SK-N-MC (cell line): ENCODE data around the gene LRP1-AS.

ENCODE experiments used
- EZH2 ChIP-seq: fragments of 200-600 bp; sonication (generic); IDR thresholded peaks from one replicate; pipeline ENCODE4 v1.6.1; 2017; ENCODE audit warnings: antibody characterized with exemption
- POLR2AphosphoS5 ChIP-seq: IDR thresholded peaks from 2 replicates; pipeline ENCODE4 v1.6.1; 2012; ENCODE audit warnings: mild to moderate bottlenecking, low read depth, low read length, borderline replicate concordance

DNA sequence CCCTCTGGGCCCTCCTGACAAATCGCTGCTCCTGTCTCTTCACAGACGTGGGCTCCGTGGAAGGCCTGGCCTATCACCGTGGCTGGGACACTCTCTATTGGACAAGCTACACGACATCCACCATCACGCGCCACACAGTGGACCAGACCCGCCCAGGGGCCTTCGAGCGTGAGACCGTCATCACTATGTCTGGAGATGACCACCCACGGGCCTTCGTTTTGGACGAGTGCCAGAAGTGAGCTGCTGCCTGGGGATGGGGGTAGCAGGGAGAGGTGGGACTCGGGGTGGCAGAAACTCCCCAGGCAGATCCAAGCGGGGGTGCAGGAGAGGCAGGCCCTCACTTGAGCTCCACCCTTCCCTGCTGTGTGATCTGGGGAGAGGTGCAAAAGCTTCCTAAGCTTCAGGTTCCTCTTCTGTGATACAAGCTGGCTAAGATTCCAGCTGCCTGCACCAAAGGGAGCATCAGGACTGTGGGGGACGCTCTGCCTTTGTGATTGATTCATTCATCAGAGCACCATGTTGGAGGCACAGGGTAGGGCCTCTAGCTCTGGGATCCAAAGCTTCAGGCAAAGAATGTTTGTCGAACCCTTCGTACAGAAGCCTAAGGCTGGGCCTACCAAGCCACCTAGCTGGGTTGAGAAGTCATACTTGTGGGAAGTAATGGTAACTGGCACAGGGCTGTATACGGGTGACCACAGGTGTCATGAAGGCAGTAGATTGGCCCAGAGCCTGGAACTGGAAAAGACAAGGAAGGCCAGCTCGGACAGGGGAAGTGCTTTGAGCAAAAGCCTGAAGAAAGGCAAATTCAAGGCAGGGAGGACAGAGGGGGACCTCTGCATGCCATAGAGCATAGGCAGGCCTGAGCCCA is 40.0 kb upstream of the LRP1-AS start:
- TF ChIP-seq POLR2AphosphoS5 (no peak), EZH2 (no peak)
